GM12878 (cell line): ENCODE data around the gene MYO1D. TPM values are rescaled to one million over a fixed set of nuclear protein-coding genes. Genes with fewer than 3 reads are reported as not detected.

Experiments
- CHD4 ChIP-seq: fragments of 200-600 bp; sonication (generic); IDR thresholded peaks from 2 replicates; pipeline ENCODE4 v1.6.1; 2016; ENCODE audit warnings: mild to moderate bottlenecking
- EGR1 ChIP-seq, 2 experiments: IDR thresholded peaks; 1 replicate in 1 of 2; 2 replicates in 1 of 2; pipeline ENCODE4 v1.6.1; 2011 to 2012; ENCODE audit warnings: low read depth in 2 of 2, low read length in 2 of 2, borderline replicate concordance in 1 of 2, mild to moderate bottlenecking in 1 of 2, moderate library complexity in 1 of 2
- HDGF ChIP-seq: fragments of 450-650 bp; IDR thresholded peaks from 2 replicates; pipeline ENCODE4 v1.6.1; 2016; ENCODE audit warnings: antibody characterized with exemption
- NRF1 ChIP-seq: conservative IDR thresholded peaks from 2 replicates; pipeline ENCODE4 v1.6.1; 2011; ENCODE audit warnings: mild to moderate bottlenecking, low read depth, low read length, improper control_type of control experiment
- POLR2A ChIP-seq: IDR thresholded peaks from 2 replicates; pipeline ENCODE4 v1.6.1; 2011; ENCODE audit warnings: low read depth, mild to moderate bottlenecking, low read length
- RFX5 ChIP-seq: IDR thresholded peaks from 2 replicates; pipeline ENCODE4 v1.6.1; 2011; ENCODE audit warnings: low read depth, low read length, improper control_type of control experiment
- RUNX3 ChIP-seq: IDR thresholded peaks from 2 replicates; pipeline ENCODE4 v1.6.1; 2012; ENCODE audit warnings: low read length, inconsistent platforms
- TARDBP ChIP-seq: IDR thresholded peaks from 2 replicates; pipeline ENCODE4 v1.6.1; 2016; ENCODE audit warnings: borderline replicate concordance
- TCF12 ChIP-seq: IDR thresholded peaks from 2 replicates; pipeline ENCODE4 v1.6.1; 2011; ENCODE audit warnings: low read depth, mild to moderate bottlenecking, low read length
- ZNF217 ChIP-seq: fragments of 450-650 bp; IDR thresholded peaks from 2 replicates; pipeline ENCODE4 v1.6.1; 2017; ENCODE audit warnings: antibody characterized with exemption, mild to moderate bottlenecking
- polyA plus RNA-seq, 11 experiments: library from polyadenylated mRNA; depleted of rRNA in 4 of 11; unstranded in 6 of 11; stranded (reverse) in 5 of 11; fragments of >200 nt; fragmentation: Nextera tagmentation in 4 of 11; fragmentation: Illumina TruSeq in 1 of 11; extraction: Ambion mirVana in 4 of 11; extraction: Trizol in 1 of 11; gene quantifications; 1 replicate in 1 of 11; 2 replicates in 10 of 11; pipeline versions ENCODE4 v1.2.1 to v1.2.3, GENCODE V29; 2011 to 2016; ENCODE audit warnings: inconsistent platforms in 2 of 11, missing spikeins in 2 of 11, low read depth in 1 of 11
- total RNA-seq, 4 experiments: library from RNA; depleted of rRNA in 3 of 4; stranded (reverse); fragments of >200 nt in 3 of 4; fragmentation: Illumina TruSeq in 1 of 4; extraction: Trizol in 1 of 4; gene quantifications; 2 replicates each; pipeline versions ENCODE4 v1.2.1 to v1.2.3, GENCODE V29; 2013 to 2021
- TF ChIP-seq, protein P1 (sequence below): IDR thresholded peaks from 2 replicates; pipeline ENCODE4 v1.6.1; 2011; ENCODE audit warnings: borderline replicate concordance, low read depth, mild to moderate bottlenecking, moderate library complexity, mixed read lengths, low read length; ENCODE audit not compliant: insufficient read depth; ENCODE audit errors: extremely low read length
- TF ChIP-seq, protein P2 (sequence below): fragments of 450-650 bp; IDR thresholded peaks from 2 replicates; pipeline ENCODE4 v1.6.1; 2017; ENCODE audit warnings: mild to moderate bottlenecking
- TF ChIP-seq, protein P3 (sequence below): IDR thresholded peaks from 2 replicates; pipeline ENCODE4 v1.6.1; 2012; ENCODE audit warnings: low read depth, low read length, improper control_type of control experiment
- TF ChIP-seq, protein P4 (sequence below): fragments of 450-650 bp; formaldehyde crosslinking; IDR thresholded peaks from 2 replicates; pipeline ENCODE4 v1.4.0; 2020; ENCODE audit warnings: mild to moderate bottlenecking, moderate library complexity
- TF ChIP-seq, protein P5 (sequence below): fragments of 450-650 bp; conservative IDR thresholded peaks from 2 replicates; pipeline ENCODE4 v1.6.1; 2017; ENCODE audit warnings: mild to moderate bottlenecking, moderate library complexity

The MYO1D gene
- total and polyA plus RNA-seq, 10 of the 15 experiments (the other 5 are each of a cell fraction or from before 2014, with no cell fraction given) = 1.8 to 37.7 (median 25.4) TPM

DNA sequence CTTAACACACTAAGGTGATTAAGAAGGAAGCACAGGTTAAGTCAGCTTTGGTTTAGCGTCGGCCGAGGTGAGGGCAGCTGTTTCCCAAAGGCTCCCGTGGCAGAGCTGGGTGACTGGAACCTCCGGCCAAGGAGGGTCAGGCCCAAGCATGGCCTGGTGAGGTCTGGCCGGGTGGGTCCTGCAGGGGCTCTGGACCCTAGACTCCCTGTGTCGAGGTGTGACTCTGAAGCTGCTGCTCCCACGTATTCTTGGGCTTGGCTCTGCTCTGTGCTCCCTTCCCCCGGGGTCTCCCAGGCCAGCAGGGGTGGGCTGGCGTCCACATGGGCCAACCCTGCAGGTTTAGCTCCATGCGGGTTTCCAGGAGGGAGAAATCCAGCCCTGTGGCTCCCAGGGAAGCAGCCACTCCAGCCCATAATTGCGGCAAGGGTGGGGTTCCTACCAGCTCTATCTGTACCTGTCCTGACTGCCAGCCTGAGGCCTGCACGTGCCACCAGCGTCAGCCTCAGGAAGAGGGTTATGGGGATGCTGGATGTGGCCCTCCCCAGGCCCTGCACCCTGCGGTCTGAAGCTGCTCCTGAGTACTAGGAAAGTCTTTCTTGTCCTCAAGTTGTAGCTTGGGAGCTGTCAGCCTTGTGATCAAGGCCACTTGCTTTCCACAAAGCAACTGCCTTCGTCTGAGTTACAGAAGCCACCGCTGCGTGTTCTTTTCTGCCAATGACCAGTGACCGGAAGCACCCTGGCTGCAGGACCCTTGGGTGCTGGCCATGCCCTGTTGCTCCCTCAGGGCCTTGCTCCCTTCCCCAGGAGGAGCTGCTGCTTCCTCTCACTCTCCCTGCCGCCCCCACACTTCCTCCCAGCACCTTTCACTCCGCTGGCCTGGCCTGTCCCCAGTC lies 385.3 kb downstream of the MYO1D start (continued):
- TF ChIP-seq, protein P1, sequence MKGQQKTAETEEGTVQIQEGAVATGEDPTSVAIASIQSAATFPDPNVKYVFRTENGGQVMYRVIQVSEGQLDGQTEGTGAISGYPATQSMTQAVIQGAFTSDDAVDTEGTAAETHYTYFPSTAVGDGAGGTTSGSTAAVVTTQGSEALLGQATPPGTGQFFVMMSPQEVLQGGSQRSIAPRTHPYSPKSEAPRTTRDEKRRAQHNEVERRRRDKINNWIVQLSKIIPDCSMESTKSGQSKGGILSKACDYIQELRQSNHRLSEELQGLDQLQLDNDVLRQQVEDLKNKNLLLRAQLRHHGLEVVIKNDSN = peak; percentile 1
- TF ChIP-seq CHD4 (no peak), TARDBP (no peak), EGR1 (IDR thresholded peaks at IDR 0.05; ENCODE audit: borderline replicate concordance in 1 of 2, low read depth in 2 of 2, low read length in 2 of 2) (peak in 1 of 2 experiments; percentile 97; a peak in 2 of 3 replicates), NRF1 (no peak), POLR2A (peak; percentile 61), ZNF217 (no peak), TCF12 (peak; percentile 36; the same call in 1 of the 2 replicates), HDGF (peak; percentile 96), RFX5 (no peak), RUNX3 (0 out of 2 replicates have a peak, but pooled peaks have one; percentile 16)
- TF ChIP-seq, protein P2, sequence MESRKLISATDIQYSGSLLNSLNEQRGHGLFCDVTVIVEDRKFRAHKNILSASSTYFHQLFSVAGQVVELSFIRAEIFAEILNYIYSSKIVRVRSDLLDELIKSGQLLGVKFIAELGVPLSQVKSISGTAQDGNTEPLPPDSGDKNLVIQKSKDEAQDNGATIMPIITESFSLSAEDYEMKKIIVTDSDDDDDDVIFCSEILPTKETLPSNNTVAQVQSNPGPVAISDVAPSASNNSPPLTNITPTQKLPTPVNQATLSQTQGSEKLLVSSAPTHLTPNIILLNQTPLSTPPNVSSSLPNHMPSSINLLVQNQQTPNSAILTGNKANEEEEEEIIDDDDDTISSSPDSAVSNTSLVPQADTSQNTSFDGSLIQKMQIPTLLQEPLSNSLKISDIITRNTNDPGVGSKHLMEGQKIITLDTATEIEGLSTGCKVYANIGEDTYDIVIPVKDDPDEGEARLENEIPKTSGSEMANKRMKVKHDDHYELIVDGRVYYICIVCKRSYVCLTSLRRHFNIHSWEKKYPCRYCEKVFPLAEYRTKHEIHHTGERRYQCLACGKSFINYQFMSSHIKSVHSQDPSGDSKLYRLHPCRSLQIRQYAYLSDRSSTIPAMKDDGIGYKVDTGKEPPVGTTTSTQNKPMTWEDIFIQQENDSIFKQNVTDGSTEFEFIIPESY = no peak
- TF ChIP-seq, protein P3, sequence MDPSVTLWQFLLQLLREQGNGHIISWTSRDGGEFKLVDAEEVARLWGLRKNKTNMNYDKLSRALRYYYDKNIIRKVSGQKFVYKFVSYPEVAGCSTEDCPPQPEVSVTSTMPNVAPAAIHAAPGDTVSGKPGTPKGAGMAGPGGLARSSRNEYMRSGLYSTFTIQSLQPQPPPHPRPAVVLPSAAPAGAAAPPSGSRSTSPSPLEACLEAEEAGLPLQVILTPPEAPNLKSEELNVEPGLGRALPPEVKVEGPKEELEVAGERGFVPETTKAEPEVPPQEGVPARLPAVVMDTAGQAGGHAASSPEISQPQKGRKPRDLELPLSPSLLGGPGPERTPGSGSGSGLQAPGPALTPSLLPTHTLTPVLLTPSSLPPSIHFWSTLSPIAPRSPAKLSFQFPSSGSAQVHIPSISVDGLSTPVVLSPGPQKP = no peak; the same call in 1 of the 2 replicates
- TF ChIP-seq, protein P4, sequence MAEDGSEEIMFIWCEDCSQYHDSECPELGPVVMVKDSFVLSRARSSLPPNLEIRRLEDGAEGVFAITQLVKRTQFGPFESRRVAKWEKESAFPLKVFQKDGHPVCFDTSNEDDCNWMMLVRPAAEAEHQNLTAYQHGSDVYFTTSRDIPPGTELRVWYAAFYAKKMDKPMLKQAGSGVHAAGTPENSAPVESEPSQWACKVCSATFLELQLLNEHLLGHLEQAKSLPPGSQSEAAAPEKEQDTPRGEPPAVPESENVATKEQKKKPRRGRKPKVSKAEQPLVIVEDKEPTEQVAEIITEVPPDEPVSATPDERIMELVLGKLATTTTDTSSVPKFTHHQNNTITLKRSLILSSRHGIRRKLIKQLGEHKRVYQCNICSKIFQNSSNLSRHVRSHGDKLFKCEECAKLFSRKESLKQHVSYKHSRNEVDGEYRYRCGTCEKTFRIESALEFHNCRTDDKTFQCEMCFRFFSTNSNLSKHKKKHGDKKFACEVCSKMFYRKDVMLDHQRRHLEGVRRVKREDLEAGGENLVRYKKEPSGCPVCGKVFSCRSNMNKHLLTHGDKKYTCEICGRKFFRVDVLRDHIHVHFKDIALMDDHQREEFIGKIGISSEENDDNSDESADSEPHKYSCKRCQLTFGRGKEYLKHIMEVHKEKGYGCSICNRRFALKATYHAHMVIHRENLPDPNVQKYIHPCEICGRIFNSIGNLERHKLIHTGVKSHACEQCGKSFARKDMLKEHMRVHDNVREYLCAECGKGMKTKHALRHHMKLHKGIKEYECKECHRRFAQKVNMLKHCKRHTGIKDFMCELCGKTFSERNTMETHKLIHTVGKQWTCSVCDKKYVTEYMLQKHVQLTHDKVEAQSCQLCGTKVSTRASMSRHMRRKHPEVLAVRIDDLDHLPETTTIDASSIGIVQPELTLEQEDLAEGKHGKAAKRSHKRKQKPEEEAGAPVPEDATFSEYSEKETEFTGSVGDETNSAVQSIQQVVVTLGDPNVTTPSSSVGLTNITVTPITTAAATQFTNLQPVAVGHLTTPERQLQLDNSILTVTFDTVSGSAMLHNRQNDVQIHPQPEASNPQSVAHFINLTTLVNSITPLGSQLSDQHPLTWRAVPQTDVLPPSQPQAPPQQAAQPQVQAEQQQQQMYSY (CRISPR knock-in tag) = no peak; the same call in 1 of the 2 replicates
- TF ChIP-seq, protein P5, sequence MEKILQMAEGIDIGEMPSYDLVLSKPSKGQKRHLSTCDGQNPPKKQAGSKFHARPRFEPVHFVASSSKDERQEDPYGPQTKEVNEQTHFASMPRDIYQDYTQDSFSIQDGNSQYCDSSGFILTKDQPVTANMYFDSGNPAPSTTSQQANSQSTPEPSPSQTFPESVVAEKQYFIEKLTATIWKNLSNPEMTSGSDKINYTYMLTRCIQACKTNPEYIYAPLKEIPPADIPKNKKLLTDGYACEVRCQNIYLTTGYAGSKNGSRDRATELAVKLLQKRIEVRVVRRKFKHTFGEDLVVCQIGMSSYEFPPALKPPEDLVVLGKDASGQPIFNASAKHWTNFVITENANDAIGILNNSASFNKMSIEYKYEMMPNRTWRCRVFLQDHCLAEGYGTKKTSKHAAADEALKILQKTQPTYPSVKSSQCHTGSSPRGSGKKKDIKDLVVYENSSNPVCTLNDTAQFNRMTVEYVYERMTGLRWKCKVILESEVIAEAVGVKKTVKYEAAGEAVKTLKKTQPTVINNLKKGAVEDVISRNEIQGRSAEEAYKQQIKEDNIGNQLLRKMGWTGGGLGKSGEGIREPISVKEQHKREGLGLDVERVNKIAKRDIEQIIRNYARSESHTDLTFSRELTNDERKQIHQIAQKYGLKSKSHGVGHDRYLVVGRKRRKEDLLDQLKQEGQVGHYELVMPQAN = no peak
